C4-2B (cell line): ENCODE data around the gene UNC93B1.

Experiments used
- H3K27ac ChIP-seq: fragments of 450-650 bp; 2 replicates; pipeline ENCODE4 v1.5.1; 2017
- ZFX ChIP-seq: fragments of 450-650 bp; IDR thresholded peaks from 2 replicates; pipeline ENCODE4 v1.6.1; 2017
- TF ChIP-seq, protein P1 (sequence below): fragments of 450-650 bp; conservative IDR thresholded peaks from 2 replicates; pipeline ENCODE4 v1.5.1; 2017; ENCODE audit warnings: mild to moderate bottlenecking

Gene UNC93B1

DNA sequence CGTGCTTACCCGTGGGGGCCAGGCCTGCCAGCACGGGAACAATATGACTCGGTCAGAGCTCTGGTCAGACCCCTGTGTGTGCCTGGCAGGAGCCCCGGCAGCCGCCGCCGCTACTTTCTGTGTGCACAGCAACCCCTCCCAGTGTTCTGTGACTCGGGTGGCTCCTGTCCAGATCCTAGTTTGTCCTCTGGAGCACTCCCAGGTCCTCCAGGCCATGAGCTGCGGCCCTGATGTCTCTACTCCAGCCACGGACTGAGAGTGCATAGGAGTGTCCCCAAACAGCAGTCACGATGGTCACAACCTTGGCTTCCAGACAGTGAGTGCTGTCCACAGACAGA lies 29.8 kb upstream of the UNC93B1 start:
- TF ChIP-seq, protein P1, sequence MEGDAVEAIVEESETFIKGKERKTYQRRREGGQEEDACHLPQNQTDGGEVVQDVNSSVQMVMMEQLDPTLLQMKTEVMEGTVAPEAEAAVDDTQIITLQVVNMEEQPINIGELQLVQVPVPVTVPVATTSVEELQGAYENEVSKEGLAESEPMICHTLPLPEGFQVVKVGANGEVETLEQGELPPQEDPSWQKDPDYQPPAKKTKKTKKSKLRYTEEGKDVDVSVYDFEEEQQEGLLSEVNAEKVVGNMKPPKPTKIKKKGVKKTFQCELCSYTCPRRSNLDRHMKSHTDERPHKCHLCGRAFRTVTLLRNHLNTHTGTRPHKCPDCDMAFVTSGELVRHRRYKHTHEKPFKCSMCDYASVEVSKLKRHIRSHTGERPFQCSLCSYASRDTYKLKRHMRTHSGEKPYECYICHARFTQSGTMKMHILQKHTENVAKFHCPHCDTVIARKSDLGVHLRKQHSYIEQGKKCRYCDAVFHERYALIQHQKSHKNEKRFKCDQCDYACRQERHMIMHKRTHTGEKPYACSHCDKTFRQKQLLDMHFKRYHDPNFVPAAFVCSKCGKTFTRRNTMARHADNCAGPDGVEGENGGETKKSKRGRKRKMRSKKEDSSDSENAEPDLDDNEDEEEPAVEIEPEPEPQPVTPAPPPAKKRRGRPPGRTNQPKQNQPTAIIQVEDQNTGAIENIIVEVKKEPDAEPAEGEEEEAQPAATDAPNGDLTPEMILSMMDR: no peak
- TF ChIP-seq ZFX: no peak
- no peak overlapping the region for H3K27ac ChIP-seq

DNA sequence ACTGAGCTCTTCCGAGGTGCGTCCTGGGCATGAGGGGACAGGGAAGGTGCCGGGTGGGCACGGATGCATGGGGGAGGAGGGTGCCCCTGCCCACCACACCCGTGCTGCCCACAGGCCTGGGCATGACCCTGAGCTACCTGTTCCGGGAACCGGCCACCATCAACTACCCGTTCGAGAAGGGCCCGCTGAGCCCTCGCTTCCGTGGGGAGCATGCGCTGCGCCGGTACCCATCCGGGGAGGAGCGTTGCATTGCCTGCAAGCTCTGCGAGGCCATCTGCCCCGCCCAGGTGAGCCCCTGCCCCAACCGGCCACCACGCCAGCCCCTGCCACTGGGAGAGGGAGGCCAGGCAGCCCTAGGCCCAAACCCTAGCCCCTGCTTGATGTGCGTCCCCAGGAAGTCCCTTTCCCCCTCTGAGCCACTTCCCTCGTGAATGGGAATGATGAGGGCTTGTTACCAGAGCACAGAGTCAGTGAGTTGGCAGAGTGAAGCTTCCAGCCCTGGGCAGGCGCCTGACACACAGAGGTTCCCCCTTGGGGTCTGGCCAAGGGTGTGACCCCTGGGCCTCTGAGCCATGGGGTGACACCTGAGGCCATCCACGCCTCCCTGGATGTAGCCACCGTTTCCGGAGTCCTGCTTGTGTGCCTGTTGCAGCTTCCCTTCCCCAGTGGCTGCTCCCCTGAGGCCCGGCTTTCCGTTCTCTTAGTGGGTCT lies 29.3 kb upstream of the UNC93B1 start:
- no peak for TF ChIP-seq ZFX
- TF ChIP-seq, protein P1: no peak
- no peak overlapping the region for H3K27ac ChIP-seq

DNA sequence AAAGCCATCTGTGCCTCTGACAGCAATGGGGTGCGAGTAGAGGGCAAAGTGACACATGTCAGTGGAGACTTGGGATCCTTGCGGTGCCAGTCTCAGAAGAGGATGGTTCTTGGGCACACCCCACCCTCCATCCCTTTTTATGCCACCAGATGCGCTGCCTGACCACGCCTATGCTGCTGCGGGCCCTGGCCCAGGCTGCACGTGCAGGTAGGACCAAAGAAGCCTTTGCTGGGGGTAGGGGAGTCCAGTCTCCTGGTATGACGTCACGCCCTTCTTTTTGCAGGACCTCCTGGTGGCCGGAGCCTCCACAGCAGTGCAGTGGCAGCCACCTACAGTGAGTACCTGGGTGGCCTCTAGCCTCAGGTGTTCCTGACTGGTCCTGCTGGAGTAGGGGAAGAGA lies 28.1 kb upstream of the UNC93B1 start:
- H3K27ac ChIP-seq: peak overlapping the region; percentile 88
- no peak for TF ChIP-seq ZFX
- TF ChIP-seq, protein P1: no peak

DNA sequence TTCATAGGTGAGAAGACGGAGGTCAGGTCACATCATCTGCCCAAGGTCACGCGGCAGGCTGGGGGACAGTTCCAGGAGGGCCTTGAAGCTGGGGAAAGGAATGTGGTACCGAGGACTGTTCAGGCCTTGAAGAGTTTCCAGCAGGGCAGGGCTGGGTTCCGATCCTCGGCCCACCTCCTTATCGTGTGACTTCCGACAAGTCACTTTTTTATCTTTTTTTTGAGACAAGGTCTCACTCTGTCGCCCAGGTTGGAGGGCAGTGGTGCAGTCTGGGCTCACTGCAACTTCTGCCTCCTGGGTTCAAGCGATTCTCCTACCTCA lies 27.2 kb upstream of the UNC93B1 start:
- H3K27ac ChIP-seq: peak overlapping the region; percentile 88
- TF ChIP-seq, protein P1: no peak

DNA sequence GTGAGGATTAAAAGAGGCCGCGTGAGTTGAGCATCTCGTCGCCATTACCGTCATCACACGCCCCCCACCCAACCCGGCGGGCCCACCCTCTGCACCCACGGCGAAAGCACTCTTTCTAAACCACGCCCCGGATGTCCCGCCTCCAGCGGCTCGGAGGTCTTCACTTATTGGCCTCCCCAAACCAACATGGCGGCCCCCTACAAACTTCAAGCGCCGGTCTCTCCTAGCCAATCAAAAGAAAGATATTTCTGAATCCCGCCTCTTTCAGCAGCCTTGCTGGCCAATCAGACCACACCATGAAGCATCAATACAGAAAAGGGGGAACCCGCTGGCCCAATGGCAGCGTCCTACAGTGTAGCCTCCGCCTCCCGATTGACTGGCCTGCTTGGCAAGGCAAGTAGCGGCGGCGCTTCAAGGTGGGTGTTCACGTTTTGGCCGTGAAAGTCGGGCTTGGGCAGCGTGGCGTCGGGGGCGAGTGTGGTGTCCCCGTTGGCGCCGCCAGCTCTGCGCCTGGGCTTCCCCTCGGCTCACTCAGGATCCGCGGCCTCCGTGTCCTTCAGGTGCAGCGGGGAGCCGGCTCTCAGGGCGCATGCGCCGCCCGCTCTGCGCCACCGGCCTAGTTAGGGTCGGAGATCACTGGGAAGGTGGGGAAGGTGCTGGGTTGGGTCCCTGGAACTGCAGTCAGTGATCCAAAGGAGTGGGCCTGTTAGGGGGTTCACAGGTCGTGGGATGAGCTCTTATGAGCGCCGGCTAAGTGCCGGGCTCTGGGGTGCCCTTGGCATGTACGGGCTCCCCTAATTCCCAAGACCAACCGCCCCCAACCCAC lies 26.6 kb upstream of the UNC93B1 start, which contains the start of gene NDUFS8:
NDUFS8 (plus strand) TSS at position 364 of the 826 bp plus-strand sequence. CDS start 1,471 bp downstream, outside the sequence.
- TF ChIP-seq, protein P1: no peak
- peak; percentile 80; the same call in 1 of the 2 replicates for TF ChIP-seq ZFX
- peak within 1 kb of the TSS; percentile 88 for H3K27ac ChIP-seq

DNA sequence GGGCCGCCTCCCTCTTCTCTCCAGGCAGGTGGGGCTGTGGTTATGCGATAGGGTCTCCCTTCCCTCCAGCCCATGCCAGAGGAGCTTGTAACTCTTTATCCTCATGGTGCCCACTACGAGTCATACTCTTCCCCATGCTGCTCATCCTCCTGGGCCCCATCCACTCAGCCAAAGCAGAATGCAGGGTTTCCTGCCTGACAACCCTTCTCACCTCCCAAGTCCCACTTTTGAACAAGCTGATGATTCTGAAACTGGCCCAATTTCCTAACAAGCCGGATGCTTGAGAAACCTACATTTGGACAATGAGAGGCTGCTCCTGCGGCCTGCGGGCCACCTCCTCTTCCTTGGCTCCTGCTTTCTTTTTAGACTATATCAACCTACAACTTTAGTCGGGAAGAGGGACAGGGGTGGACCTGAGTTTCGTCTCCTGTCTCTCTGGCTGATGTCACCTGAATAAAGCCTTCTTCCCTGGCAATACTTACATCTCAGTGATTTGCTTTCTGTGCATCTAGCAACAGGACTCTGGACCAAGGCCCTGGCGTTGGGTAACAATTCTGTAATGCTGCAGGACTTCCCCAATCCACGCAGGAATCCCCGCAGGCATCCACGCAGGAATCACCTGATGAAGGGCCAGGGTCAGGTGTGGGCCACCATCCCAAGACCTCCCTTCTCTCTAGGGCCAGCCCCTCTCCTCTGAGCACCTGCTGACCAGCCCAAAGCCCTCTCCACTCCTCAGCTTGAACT lies 25.1 kb upstream of the UNC93B1 start:
- H3K27ac ChIP-seq: peak overlapping the region; percentile 88
- TF ChIP-seq ZFX: no peak
- TF ChIP-seq, protein P1: no peak

DNA sequence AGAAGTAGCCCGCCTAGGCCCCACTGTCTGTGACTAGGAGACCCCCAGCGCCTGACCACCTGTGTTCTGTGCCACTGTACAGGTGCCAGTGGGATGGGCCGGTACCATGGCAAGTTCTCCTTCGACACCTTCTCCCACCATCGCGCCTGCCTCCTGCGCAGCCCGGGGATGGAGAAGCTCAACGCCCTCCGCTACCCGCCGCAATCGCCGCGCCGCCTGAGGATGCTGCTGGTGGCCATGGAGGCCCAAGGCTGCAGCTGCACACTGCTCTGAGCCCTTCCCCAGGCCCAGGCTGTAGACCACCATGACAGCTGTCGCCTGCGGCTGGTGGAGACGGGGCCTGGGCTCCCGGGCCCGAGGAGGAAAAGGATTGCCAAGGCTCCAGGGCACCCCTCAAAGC lies 23.8 kb upstream of the UNC93B1 start:
- TF ChIP-seq, protein P1: no peak
- TF ChIP-seq ZFX: no peak
- no peak overlapping the region for H3K27ac ChIP-seq
